ENCODE measurements around the gene CEP41. TPM values are rescaled to one million over a fixed set of nuclear protein-coding genes. Genes with fewer than 3 reads are reported as not detected.

Gene CEP41
- total RNA-seq, 4 donors from 2014 or later: 1.9 to 14.0 (median 5.6) TPM

- no peaks in the 10 kb centered on the region for H3K36me3 ChIP-seq
- no peak for DNase-seq
- peak overlapping the region in 2 of 4 donors; percentile 52 to 59 for H3K27ac ChIP-seq
These were observed 89.6 kb downstream of the CEP41 start for GRCh38 chr7:130350945-130351790.

GRCh38 chr7:130349911-130350782 is 90.7 kb downstream of the CEP41 start:
- Histone ChIP-seq H3K36me3 (no peaks in the 10 kb centered on the region), H3K9me3 (no peaks in the 10 kb centered on the region), H3K4me1 (peaks cover 0 to 3% (median 0%) of the 10 kb centered on the region in 4 donors), H3K4me3 (no peak overlapping the region), H3K27ac (peak overlapping the region in 1 of 4 donors; percentile 52), H3K27me3 (no peaks in the 10 kb centered on the region)
- no peak for DNase-seq
- TF ChIP-seq POLR2A (IDR thresholded peaks at IDR 0.05) (no peak), CTCF (IDR thresholded peaks at IDR 0.05) (no peak)

More at GRCh38 chr7:130350945-130351790, 89.6 kb downstream of the CEP41 start:
- TF ChIP-seq POLR2A (IDR thresholded peaks at IDR 0.05) (no peak), CTCF (IDR thresholded peaks at IDR 0.05) (no peak)
- Histone ChIP-seq H3K4me3 (no peak overlapping the region), H3K9me3 (no peaks in the 10 kb centered on the region), H3K27me3 (no peaks in the 10 kb centered on the region), H3K4me1 (peaks cover 0 to 3% (median 0%) of the 10 kb centered on the region in 4 donors)

- peaks cover 0 to 3% (median 0%) of the 10 kb centered on the region in 4 donors for H3K4me1 ChIP-seq
These were observed 93.9 kb downstream of the CEP41 start for GRCh38 chr7:130346941-130347340.

GRCh38 chr7:130346177-130346905 is 94.5 kb downstream of the CEP41 start:
- Histone ChIP-seq H3K27me3 (no peaks in the 10 kb centered on the region), H3K27ac (no peak overlapping the region), H3K9me3 (no peaks in the 10 kb centered on the region), H3K36me3 (no peaks in the 10 kb centered on the region), H3K4me1 (peaks cover 0 to 3% (median 0%) of the 10 kb centered on the region in 4 donors), H3K4me3 (no peak overlapping the region)
- TF ChIP-seq CTCF (IDR thresholded peaks at IDR 0.05): no peak
- no peak for TF ChIP-seq POLR2A (IDR thresholded peaks at IDR 0.05)
- no peak for DNase-seq

More at GRCh38 chr7:130346941-130347340, 93.9 kb downstream of the CEP41 start:
- Histone ChIP-seq H3K36me3 (no peaks in the 10 kb centered on the region), H3K9me3 (no peaks in the 10 kb centered on the region), H3K27ac (no peak overlapping the region), H3K4me3 (no peak overlapping the region), H3K27me3 (no peaks in the 10 kb centered on the region)
- TF ChIP-seq POLR2A (IDR thresholded peaks at IDR 0.05): no peak
- no peak for TF ChIP-seq CTCF (IDR thresholded peaks at IDR 0.05)
- DNase-seq: no peak

GRCh38 chr7:130345725-130346124 is 95.1 kb downstream of the CEP41 start:
- Histone ChIP-seq H3K4me3 (no peak overlapping the region), H3K27ac (no peak overlapping the region), H3K4me1 (peaks cover 0 to 3% (median 0%) of the 10 kb centered on the region in 4 donors), H3K36me3 (no peaks in the 10 kb centered on the region), H3K9me3 (no peaks in the 10 kb centered on the region), H3K27me3 (no peaks in the 10 kb centered on the region)
- no peak for DNase-seq
- TF ChIP-seq POLR2A (IDR thresholded peaks at IDR 0.05): no peak
- no peak for TF ChIP-seq CTCF (IDR thresholded peaks at IDR 0.05)

Data from Peyer's patch (tissue), 4 donors.